ENCODE data around the gene GMDS.

GRCh38 chr6:2144210-2144609 is 101.2 kb downstream of the GMDS start:
- TF ChIP-seq CTCF (IDR thresholded peaks at IDR 0.05; ENCODE audit: low read length): no peak
- no peak for TF ChIP-seq EZH2phosphoT487 (IDR thresholded peaks at IDR 0.05; ENCODE audit: low read length)
